ENCODE results near the gene PREX1.
A peak's percentile ranks its signal among the peaks of the same experiment; 100 is the strongest.

Gene PREX1

GRCh38 chr20:48694381-48694865 lies 133.4 kb downstream of the PREX1 start:
- DNase-seq = no peak

GRCh38 chr20:48691523-48691922 lies 136.3 kb downstream of the PREX1 start:
- no peak for DNase-seq

GRCh38 chr20:48690888-48691287 lies 136.9 kb downstream of the PREX1 start:
- no peak for DNase-seq

GRCh38 chr20:48689874-48690571 lies 137.8 kb downstream of the PREX1 start:
- no peak for DNase-seq

GRCh38 chr20:48689388-48689787 lies 138.4 kb downstream of the PREX1 start:
- DNase-seq = no peak

- no peak for DNase-seq
These were observed 139.2 kb downstream of the PREX1 start for GRCh38 chr20:48688579-48688978.

- DNase-seq = no peak
These were observed 140.5 kb downstream of the PREX1 start for GRCh38 chr20:48687117-48687800.

GRCh38 chr20:48686238-48687116 lies 141.3 kb downstream of the PREX1 start:
- no peak for DNase-seq

- no peak for DNase-seq
These were observed 142.5 kb downstream of the PREX1 start for GRCh38 chr20:48685300-48685699.

GRCh38 chr20:48684501-48685041 lies 143.2 kb downstream of the PREX1 start:
- no peak for DNase-seq

- DNase-seq = no peak
These were observed 144.2 kb downstream of the PREX1 start for GRCh38 chr20:48683467-48684175.

- DNase-seq = peak; percentile 81
These were observed 145.1 kb downstream of the PREX1 start for GRCh38 chr20:48682529-48683363.

- no peak for DNase-seq
These were observed 145.8 kb downstream of the PREX1 start for GRCh38 chr20:48681873-48682426.

GRCh38 chr20:48681201-48681872 lies 146.5 kb downstream of the PREX1 start:
- no peak for DNase-seq

GRCh38 chr20:48680650-48681049 lies 147.1 kb downstream of the PREX1 start:
- no peak for DNase-seq

GRCh38 chr20:48679599-48679998 lies 148.2 kb downstream of the PREX1 start:
- no peak for DNase-seq

GRCh38 chr20:48679011-48679410 lies 148.8 kb downstream of the PREX1 start:
- DNase-seq = no peak

- DNase-seq = no peak
These were observed 149.4 kb downstream of the PREX1 start for GRCh38 chr20:48678421-48678820.

- DNase-seq = no peak
These were observed 150.9 kb downstream of the PREX1 start for GRCh38 chr20:48676795-48677460.

- DNase-seq = no peak
These were observed 151.7 kb downstream of the PREX1 start for GRCh38 chr20:48676125-48676524.
